ENCODE data around the gene ANKRD13A.

DNA sequence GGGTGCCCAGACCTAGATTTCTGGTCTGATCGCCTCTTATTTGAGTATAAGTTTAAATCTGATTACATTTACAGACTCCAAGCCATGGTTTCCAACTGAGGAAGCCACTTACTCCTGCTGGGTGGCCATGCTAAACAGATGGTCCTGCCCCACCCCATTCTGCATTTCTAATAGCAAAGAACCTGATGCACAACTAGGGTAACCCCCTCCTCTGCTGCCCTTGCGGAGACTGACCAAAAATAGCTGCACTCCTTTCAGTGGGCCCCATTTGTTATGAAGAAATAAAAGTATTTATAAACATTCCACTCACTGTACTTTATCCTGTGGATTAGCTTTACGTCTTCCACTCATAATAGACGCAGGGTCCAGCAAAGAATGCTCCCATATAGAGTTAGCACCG is 9.8 kb upstream of the ANKRD13A start:
- no peak for TF ChIP-seq CTCF (IDR thresholded peaks at IDR 0.05)
- TF ChIP-seq POLR2A (IDR thresholded peaks at IDR 0.05), result no peak
- TF ChIP-seq POLR2AphosphoS5 (IDR thresholded peaks at IDR 0.05; ENCODE audit: insufficient read depth in 1 of 2, low read depth in 1 of 2), result no peak

All from vagina (tissue), 2 donors.